Pancreas (tissue), 10 donors: ENCODE measurements around the gene VWA5B1. TPM values are rescaled to one million over a fixed set of nuclear protein-coding genes. Genes with fewer than 3 reads are reported as not detected.

Source experiments
- ATAC-seq, 4 donors: fragments of 200-7000 bp; cut with Tn5 transposase; one replicate each; pipeline versions ENCODE4 v1.8.0 to v1.9.1; 2020; ENCODE audit warnings: mild to moderate bottlenecking in 4 of 4, moderate library complexity in 4 of 4
- DNase-seq, 6 donors: peaks; one replicate each; pipeline ENCODE4 v3.0.0-alpha.2; 2020
- FAIRE-seq: peaks from 2 replicates; lab custom pipeline; 2012; peaks lifted over from hg19 to GRCh38; lab: Jason Lieb, UNC
- H3K27ac ChIP-seq, 4 donors: fragments of 200-600 bp; sonication (generic); 1 replicate in 3 of 4; 2 replicates in 1 of 4; pipeline versions ENCODE4 v1.5.0 to v1.8.0; 2020
- H3K27me3 ChIP-seq, 4 donors: fragments of 200-600 bp; one replicate each; pipeline ENCODE4 v1.8.0; 2021
- H3K36me3 ChIP-seq, 3 donors: fragments of 200-600 bp; sonication (generic) in 1 of 3; one replicate each; pipeline versions ENCODE4 v1.5.0 to v1.8.0; 2020 to 2021
- H3K4me1 ChIP-seq, 3 donors: fragments of 200-600 bp; one replicate each; pipeline ENCODE4 v1.8.0; 2021
- H3K4me3 ChIP-seq, 4 donors: fragments of 200-600 bp; sonication (generic) in 2 of 4; one replicate each; pipeline versions ENCODE4 v1.5.0 to v1.8.0; 2020 to 2021
- H3K9me3 ChIP-seq, 4 donors: fragments of 200-600 bp; one replicate each; pipeline ENCODE4 v1.8.0; 2021
- CTCF ChIP-seq, 4 donors: fragments of 200-600 bp; sonication (generic) in 3 of 4; IDR thresholded peaks; one replicate each; pipeline versions ENCODE4 v1.5.0 to v1.8.0; 2021; ENCODE audit warnings: antibody characterized with exemption in 4 of 4
- WGBS, 2 donors: extraction: QIAGEN DNeasy Blood & Tissue Kit; methylation state at CpG; one replicate each; pipeline ENCODE4 v1.1.7; 2013; 5-methylcytosine and 5-hydroxymethylcytosine counted together
- intact Hi-C, 3 donors: fragments of 100-400 bp; cut with DNase I; formaldehyde crosslinking; loops; one replicate each; pipeline versions ENCODE4 v1.11.1 to v1.14.2; 2022
- polyA plus RNA-seq, 2 donors: library from polyadenylated mRNA; stranded (reverse); fragments of 200-250 nt; gene quantifications; one replicate each; pipeline ENCODE4 v1.2.3, GENCODE V29; 2013
- total RNA-seq, 6 donors: library from RNA; stranded (reverse); fragmentation: NEBNext Ultra II Directional in 4 of 6; extraction: Animal tissue kit (Norgen Biotek cat#: 25700) in 4 of 6; gene quantifications; one replicate each; pipeline versions ENCODE4 v1.2.1 to v1.2.4, GENCODE V29; 2021 to 2023
- donor health status: healthy with polysubstance abuse.
- donor health status: DM: no; HTN: no; CAD: no; lungs with moderate emphysema.
- donor health status: DM: no; HTN: no; CAD: no.
- donor health status: control.
- donor health status: control.
- donor health status: Bipolar disorder and iron deficiency.
- donor health status: DM: yes; HTN: yes; CAD: no.
- donor health status: DM: no; HTN: no; CAD: no.
- donor health status: DM: no; HTN: no; CAD: no.
- donor health status: DM: yes; HTN: yes; CAD: no.

The VWA5B1 gene
- total and polyA plus RNA-seq, 8 donors = 0.16 to 0.70 (median 0.29) TPM; not detected in 1

- H3K4me3 ChIP-seq = no peak overlapping the region
- intact Hi-C loops = no loop called here
- FAIRE-seq (no peak), ATAC-seq (no peak), DNase-seq (no peak)
- no peak overlapping the region for H3K27ac ChIP-seq
- H3K4me1 ChIP-seq = no peaks in the 10 kb centered on the region
- H3K27me3 ChIP-seq = no peaks in the 10 kb centered on the region
- H3K9me3 ChIP-seq = no peaks in the 10 kb centered on the region
- WGBS, 2 donors = 72 to 77% methylated on average over 4 of the region's 4 CpGs
- no peak for TF ChIP-seq CTCF (IDR thresholded peaks at IDR 0.05)
- H3K36me3 ChIP-seq = no peaks in the 10 kb centered on the region
Measured at GRCh38 chr1:20318971-20319370, 28.3 kb downstream of the VWA5B1 start.

GRCh38 chr1:20319456-20320220, 29.0 kb downstream of the VWA5B1 start:
- FAIRE-seq (no peak), DNase-seq (no peak), ATAC-seq (no peak)
- H3K4me1 ChIP-seq = no peaks in the 10 kb centered on the region
- intact Hi-C loops = no loop called here
- H3K4me3 ChIP-seq = no peak overlapping the region
- H3K27me3 ChIP-seq = no peaks in the 10 kb centered on the region
- WGBS, 2 donors = 78 to 79% methylated on average over 11 of the region's 11 CpGs
- H3K9me3 ChIP-seq = no peaks in the 10 kb centered on the region
- H3K27ac ChIP-seq = no peak overlapping the region
- TF ChIP-seq CTCF (IDR thresholded peaks at IDR 0.05) = no peak
- H3K36me3 ChIP-seq = no peaks in the 10 kb centered on the region

- no peaks in the 10 kb centered on the region for H3K27me3 ChIP-seq
- no peak for TF ChIP-seq CTCF (IDR thresholded peaks at IDR 0.05)
- no peak for ATAC-seq
- no peaks in the 10 kb centered on the region for H3K36me3 ChIP-seq
- no peak for FAIRE-seq
- DNase-seq = no peak
- no peak overlapping the region for H3K27ac ChIP-seq
- WGBS, 2 donors = 74 to 75% methylated on average over 6 of the region's 6 CpGs
- no peaks in the 10 kb centered on the region for H3K4me1 ChIP-seq
- no peak overlapping the region for H3K4me3 ChIP-seq
- intact Hi-C loops = no loop called here
- no peaks in the 10 kb centered on the region for H3K9me3 ChIP-seq
Measured at GRCh38 chr1:20320704-20321103, 30.0 kb downstream of the VWA5B1 start.

- no peak for ATAC-seq
Measured at GRCh38 chr1:20321573-20321972, 30.9 kb downstream of the VWA5B1 start.

More at GRCh38 chr1:20321573-20321972, 30.9 kb downstream of the VWA5B1 start:
- DNase-seq (no peak), FAIRE-seq (no peak)
- 56 to 61% methylated on average over 5 of the region's 5 CpGs for WGBS, 2 donors
- TF ChIP-seq CTCF (IDR thresholded peaks at IDR 0.05) = no peak
- H3K27me3 ChIP-seq = no peaks in the 10 kb centered on the region
- no peak overlapping the region for H3K27ac ChIP-seq
- H3K4me1 ChIP-seq = no peaks in the 10 kb centered on the region
- intact Hi-C loops = no loop called here
- no peaks in the 10 kb centered on the region for H3K36me3 ChIP-seq
- H3K9me3 ChIP-seq = no peaks in the 10 kb centered on the region
- no peak overlapping the region for H3K4me3 ChIP-seq
